HL-60 (cell line): ENCODE measurements around the gene VIPR2.

Source experiments
- DNase-seq, 2 experiments: peaks; one replicate each; pipeline ENCODE4 v3.0.0-alpha.2; 2010 to 2020; ENCODE audit warnings: low read depth in 1 of 2, low spot score in 1 of 2
- H3K27ac ChIP-seq: fragments of 250-450 bp; sonication (Bioruptor Pico); replicated peaks from 2 replicates; pipeline ENCODE4 v1.5.1; 2020; ENCODE audit warnings: mild to moderate bottlenecking, moderate library complexity
- H3K27me3 ChIP-seq: fragments of 250-450 bp; sonication (Bioruptor Pico); 2 replicates; pipeline ENCODE4 v1.5.1; 2021; ENCODE audit warnings: mild to moderate bottlenecking, moderate library complexity; ENCODE audit not compliant: insufficient read depth, poor library complexity, severe bottlenecking
- H3K4me3 ChIP-seq: replicated peaks from 2 replicates; pipeline ENCODE4 v1.5.1; 2011; ENCODE audit warnings: mild to moderate bottlenecking, control low read depth, low read length; ENCODE audit not compliant: insufficient read depth
- CTCF ChIP-seq: IDR thresholded peaks from one replicate; pipeline ENCODE4 v1.5.1; 2011; ENCODE audit warnings: low read length, control low read depth, inconsistent platforms; ENCODE audit not compliant: insufficient read depth
- GABPA ChIP-seq: IDR thresholded peaks from 2 replicates; pipeline ENCODE4 v1.6.1; 2012; ENCODE audit warnings: low read depth
- POLR2AphosphoS5 ChIP-seq: IDR thresholded peaks from 2 replicates; pipeline ENCODE4 v1.6.1; 2012; ENCODE audit warnings: low read depth
- REST ChIP-seq: IDR thresholded peaks from 2 replicates; pipeline ENCODE4 v1.6.1; 2012; ENCODE audit warnings: low read depth; ENCODE audit not compliant: insufficient replicate concordance
- SPI1 ChIP-seq: IDR thresholded peaks from 2 replicates; pipeline ENCODE4 v1.6.1; 2012; ENCODE audit warnings: low read depth, mild to moderate bottlenecking, borderline replicate concordance

Gene VIPR2

DNA sequence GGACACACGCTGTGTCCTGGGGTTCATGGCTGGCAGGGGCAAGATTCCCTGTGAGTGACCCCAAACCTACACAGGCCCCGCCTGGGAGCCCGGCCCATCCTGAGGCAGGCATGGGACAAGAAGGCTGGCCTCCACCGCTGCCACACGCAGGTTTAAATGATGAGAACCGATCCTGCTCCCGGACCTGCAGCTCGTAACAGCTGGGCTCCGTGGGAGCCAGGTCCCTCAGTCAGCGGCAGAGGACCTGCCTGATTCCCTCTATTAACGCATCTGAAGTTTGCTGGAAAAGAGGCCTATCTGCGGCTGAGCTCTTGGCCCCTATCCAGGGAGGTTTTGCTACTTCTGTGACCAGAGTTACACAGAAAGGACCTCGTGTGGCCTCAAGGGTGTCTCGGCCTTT lies 112.3 kb downstream of the VIPR2 start:
- TF ChIP-seq POLR2AphosphoS5 = no peak
- no peak for TF ChIP-seq GABPA
- TF ChIP-seq CTCF = no peak
- TF ChIP-seq REST = no peak
- no peak for TF ChIP-seq SPI1
- peaks cover 7% of the 10 kb centered on the region for H3K27me3 ChIP-seq

DNA sequence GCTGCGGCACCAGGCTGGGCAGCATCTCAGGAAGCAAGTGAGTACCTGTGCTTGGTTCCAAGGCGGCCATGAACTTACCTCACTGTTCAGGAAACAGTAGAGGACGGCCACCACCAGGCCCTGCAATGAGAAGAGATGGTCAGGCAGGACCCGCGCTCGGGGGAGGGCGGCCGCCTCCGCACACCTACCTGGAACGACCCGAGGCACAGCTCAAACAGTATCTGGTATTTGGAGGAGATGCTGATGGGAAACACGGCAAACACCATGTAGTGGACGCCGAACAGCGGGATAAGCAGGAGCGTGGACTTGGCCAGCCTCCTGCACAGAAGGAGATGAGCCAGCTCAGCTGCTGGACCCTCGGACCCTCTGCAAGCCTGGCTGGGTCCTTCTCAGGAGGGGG lies 112.9 kb downstream of the VIPR2 start:
- DNase-seq = no peak
- Histone ChIP-seq H3K4me3 (no peak overlapping the region), H3K27ac (no peak overlapping the region), H3K27me3 (peaks cover 7% of the 10 kb centered on the region)
- TF ChIP-seq GABPA = no peak

More for the DNA sequence above, 112.3 kb downstream of the VIPR2 start:
- Histone ChIP-seq H3K4me3 (no peak overlapping the region), H3K27ac (no peak overlapping the region)
- DNase-seq = no peak

GRCh38 chr7:159031135-159031701 lies 113.4 kb downstream of the VIPR2 start:
- TF ChIP-seq GABPA (no peak), REST (no peak), POLR2AphosphoS5 (no peak), SPI1 (no peak), CTCF (no peak)
- no peak for DNase-seq
- Histone ChIP-seq H3K4me3 (no peak overlapping the region), H3K27me3 (peaks cover 8% of the 10 kb centered on the region), H3K27ac (no peak overlapping the region)

- H3K4me3 ChIP-seq = no peak overlapping the region
- TF ChIP-seq GABPA (no peak), POLR2AphosphoS5 (no peak), REST (no peak), CTCF (no peak), SPI1 (no peak)
- no peak overlapping the region for H3K27ac ChIP-seq
- DNase-seq = peak in 1 of 2 experiments; percentile 16
- peaks cover 12% of the 10 kb centered on the region for H3K27me3 ChIP-seq
These were observed 114.1 kb downstream of the VIPR2 start for GRCh38 chr7:159030490-159031134.
